GM23338 (cell line): ENCODE measurements around the gene DYSF. TPM values are rescaled to one million over a fixed set of nuclear protein-coding genes. Genes with fewer than 3 reads are reported as not detected.

Source experiments
- ATAC-seq: fragments of 200-7000 bp; cut with Tn5 transposase; 3 replicates; pipeline ENCODE4 v1.9.1; 2020
- DNase-seq: peaks from one replicate; pipeline ENCODE4 v3.0.0-alpha.2; 2015; ENCODE audit warnings: low spot score
- H2AFZ ChIP-seq: fragments of 200-600 bp; sonication (generic); 2 replicates; pipeline ENCODE4 v1.8.0; 2016; ENCODE audit warnings: antibody characterized with exemption, mild to moderate bottlenecking, moderate library complexity
- H3F3A ChIP-seq: fragments of 200-600 bp; sonication (generic); replicated peaks from 2 replicates; pipeline ENCODE4 v1.8.0; 2017; ENCODE audit warnings: antibody characterized with exemption, mixed run types, low read depth
- H3K27ac ChIP-seq: fragments of 200-600 bp; sonication (generic); 2 replicates; pipeline ENCODE4 v1.6.1; 2016; ENCODE audit warnings: low read depth
- H3K27me3 ChIP-seq: fragments of 200-600 bp; sonication (generic); 2 replicates; pipeline ENCODE4 v1.8.0; 2016; ENCODE audit warnings: mild to moderate bottlenecking, mixed run types, moderate library complexity; ENCODE audit not compliant: insufficient read depth
- H3K36me3 ChIP-seq: fragments of 200-600 bp; sonication (generic); 2 replicates; pipeline ENCODE4 v1.8.0; 2016; ENCODE audit warnings: mild to moderate bottlenecking; ENCODE audit not compliant: insufficient read depth
- H3K4me1 ChIP-seq: fragments of 200-600 bp; sonication (generic); 2 replicates; pipeline ENCODE4 v1.8.0; 2016; ENCODE audit warnings: mild to moderate bottlenecking, moderate library complexity; ENCODE audit not compliant: insufficient read depth
- H3K4me2 ChIP-seq: fragments of 200-600 bp; sonication (generic); 2 replicates; pipeline ENCODE4 v1.7.1; 2017; ENCODE audit warnings: mixed run types
- H3K4me3 ChIP-seq: fragments of 200-600 bp; sonication (generic); 2 replicates; pipeline ENCODE4 v1.6.1; 2016; ENCODE audit warnings: mixed run types
- H3K79me2 ChIP-seq: fragments of 200-600 bp; sonication (generic); replicated peaks from 2 replicates; pipeline ENCODE4 v1.8.0; 2017; ENCODE audit warnings: mild to moderate bottlenecking; ENCODE audit not compliant: insufficient read depth
- H3K9me2 ChIP-seq: fragments of 200-600 bp; sonication (generic); 2 replicates; pipeline ENCODE4 v1.8.0; 2017; ENCODE audit not compliant: insufficient read depth
- H4K20me1 ChIP-seq: fragments of 200-600 bp; sonication (generic); replicated peaks from 2 replicates; pipeline ENCODE4 v1.8.0; 2017; ENCODE audit warnings: mild to moderate bottlenecking; ENCODE audit not compliant: insufficient read depth
- H3K27ac Mint-ChIP-seq: 2 replicates; pipeline ENCODE4 v1.8.0; 2020; ENCODE audit warnings: inconsistent platforms, mild to moderate bottlenecking, moderate library complexity, mixed read lengths
- H3K27me3 Mint-ChIP-seq: 3 replicates; pipeline ENCODE4 v1.8.0; 2022; ENCODE audit warnings: low read depth, mild to moderate bottlenecking, moderate library complexity, mixed read lengths, inconsistent platforms; ENCODE audit not compliant: insufficient read depth, poor library complexity
- H3K36me3 Mint-ChIP-seq: 3 replicates; pipeline ENCODE4 v1.8.0; 2021; ENCODE audit warnings: low read depth, mild to moderate bottlenecking, inconsistent platforms, moderate library complexity, mixed read lengths
- H3K4me1 Mint-ChIP-seq: 3 replicates; pipeline ENCODE4 v1.8.0; 2020; ENCODE audit warnings: mild to moderate bottlenecking, inconsistent platforms, mixed read lengths
- H3K4me3 Mint-ChIP-seq: 3 replicates; pipeline ENCODE4 v1.8.0; 2021; ENCODE audit warnings: moderate library complexity, mild to moderate bottlenecking, inconsistent platforms, mixed read lengths
- H3K9me3 Mint-ChIP-seq: 3 replicates; pipeline ENCODE4 v1.8.0; 2020; ENCODE audit warnings: moderate library complexity, mild to moderate bottlenecking, inconsistent platforms, mixed read lengths
- EZH2 ChIP-seq: fragments of 200-600 bp; sonication (generic); IDR thresholded peaks from one replicate; pipeline ENCODE4 v1.8.0; 2017; ENCODE audit warnings: antibody characterized with exemption, mild to moderate bottlenecking, low read depth; ENCODE audit not compliant: unreplicated experiment
- EZH2phosphoT487 ChIP-seq: fragments of 200-600 bp; sonication (generic); IDR thresholded peaks from one replicate; pipeline ENCODE4 v1.8.1; 2018; ENCODE audit warnings: antibody characterized with exemption; ENCODE audit not compliant: unreplicated experiment
- JUNB ChIP-seq: IDR thresholded peaks from one replicate; pipeline ENCODE4 v1.6.1; 2016; ENCODE audit warnings: antibody characterized with exemption; ENCODE audit not compliant: unreplicated experiment
- NANOG ChIP-seq: IDR thresholded peaks from 2 replicates; pipeline ENCODE4 v1.6.1; 2016; ENCODE audit warnings: antibody characterized with exemption, borderline replicate concordance
- POLR2AphosphoS5 ChIP-seq: IDR thresholded peaks from 2 replicates; pipeline ENCODE4 v1.6.1; 2016; ENCODE audit warnings: antibody characterized with exemption, low read depth
- REST ChIP-seq: IDR thresholded peaks from one replicate; pipeline ENCODE4 v1.6.1; 2018; ENCODE audit warnings: antibody characterized with exemption; ENCODE audit not compliant: unreplicated experiment
- STAT1 ChIP-seq: IDR thresholded peaks from one replicate; pipeline ENCODE4 v1.6.1; 2016; ENCODE audit warnings: antibody characterized with exemption; ENCODE audit not compliant: unreplicated experiment
- ZNF114 ChIP-seq: fragments of 250-450 bp; sonication (Bioruptor Pico); IDR thresholded peaks from 2 replicates; pipeline ENCODE4 v1.5.0; 2020; ENCODE audit warnings: mild to moderate bottlenecking, moderate library complexity
- ZNF331 ChIP-seq: fragments of 250-450 bp; sonication (Bioruptor Pico); IDR thresholded peaks from 2 replicates; pipeline ENCODE4 v1.5.0; 2020; ENCODE audit warnings: low read depth, mild to moderate bottlenecking, moderate library complexity
- ZNF462 ChIP-seq: fragments of 250-450 bp; sonication (Bioruptor Pico); IDR thresholded peaks from 2 replicates; pipeline ENCODE4 v1.5.0; 2020; ENCODE audit warnings: mild to moderate bottlenecking, moderate library complexity
- polyA plus RNA-seq: library from polyadenylated mRNA; unstranded; fragments of >200 nt; fragmentation: Nextera tagmentation; extraction: Ambion mirVana; gene quantifications from 2 replicates; pipeline ENCODE4 v1.2.1, GENCODE V29; 2016
- total RNA-seq: library from RNA; depleted of rRNA; stranded (reverse); fragments of >200 nt; shearing (Covaris generic); gene quantifications from 2 replicates; pipeline ENCODE4 v1.2.3, GENCODE V29; 2014
- TF ChIP-seq, protein P1 (sequence below), 2 experiments: fragments of 200-600 bp in 1 of 2; sonication (generic) in 1 of 2; conservative IDR thresholded peaks; 2 replicates each; pipeline versions ENCODE4 v1.5.1 to v1.6.1; 2016 to 2017; ENCODE audit warnings: antibody characterized with exemption in 2 of 2, low read depth in 2 of 2, mild to moderate bottlenecking in 2 of 2, moderate library complexity in 1 of 2
- TF ChIP-seq, protein P2 (sequence below): IDR thresholded peaks from 2 replicates; pipeline ENCODE4 v1.6.1; 2016; ENCODE audit warnings: antibody characterized with exemption

DYSF gene
- total and polyA plus RNA-seq, 2 experiments from 2014 or later, result 7.3 to 21.3 TPM

GRCh38 chr2:71608034-71608433 is 154.7 kb downstream of the DYSF start (continued):
- TF ChIP-seq ZNF462 (CRISPR knock-in tag) (no peak), REST (no peak)

- no peak overlapping the region for H3K4me3 ChIP-seq
- 0 out of 2 replicates have a peak, but pooled peaks cover 6% of the 10 kb centered on the region for H3K4me1 ChIP-seq
- 0 out of 2 replicates have a peak, but pooled peaks cover 5% of the 10 kb centered on the region for H3K9me2 ChIP-seq
- no peaks in the 10 kb centered on the region for H4K20me1 ChIP-seq
- no peak overlapping the region for H3K27ac ChIP-seq
- no peaks in the 10 kb centered on the region for H3K27me3 ChIP-seq
- no peak overlapping the region for H2AFZ ChIP-seq
- ATAC-seq (no peak), DNase-seq (no peak)
- H3K79me2 ChIP-seq, result no peaks in the 10 kb centered on the region
- Mint-ChIP-seq H3K4me1 (peaks cover 18% of the 10 kb centered on the region), H3K27me3 (peaks cover 14% of the 10 kb centered on the region), H3K9me3 (no peaks in the 10 kb centered on the region), H3K4me3 (no peak overlapping the region), H3K27ac (no peak overlapping the region), H3K36me3 (peaks cover 2% of the 10 kb centered on the region; the same call in 2 of the 3 replicates)
- H3F3A ChIP-seq, result no peaks in the 10 kb centered on the region
- H3K4me2 ChIP-seq, result no peak overlapping the region
- no peaks in the 10 kb centered on the region for H3K36me3 ChIP-seq
- no peak for TF ChIP-seq ZNF114 (CRISPR knock-in tag)
- TF ChIP-seq, protein P1, sequence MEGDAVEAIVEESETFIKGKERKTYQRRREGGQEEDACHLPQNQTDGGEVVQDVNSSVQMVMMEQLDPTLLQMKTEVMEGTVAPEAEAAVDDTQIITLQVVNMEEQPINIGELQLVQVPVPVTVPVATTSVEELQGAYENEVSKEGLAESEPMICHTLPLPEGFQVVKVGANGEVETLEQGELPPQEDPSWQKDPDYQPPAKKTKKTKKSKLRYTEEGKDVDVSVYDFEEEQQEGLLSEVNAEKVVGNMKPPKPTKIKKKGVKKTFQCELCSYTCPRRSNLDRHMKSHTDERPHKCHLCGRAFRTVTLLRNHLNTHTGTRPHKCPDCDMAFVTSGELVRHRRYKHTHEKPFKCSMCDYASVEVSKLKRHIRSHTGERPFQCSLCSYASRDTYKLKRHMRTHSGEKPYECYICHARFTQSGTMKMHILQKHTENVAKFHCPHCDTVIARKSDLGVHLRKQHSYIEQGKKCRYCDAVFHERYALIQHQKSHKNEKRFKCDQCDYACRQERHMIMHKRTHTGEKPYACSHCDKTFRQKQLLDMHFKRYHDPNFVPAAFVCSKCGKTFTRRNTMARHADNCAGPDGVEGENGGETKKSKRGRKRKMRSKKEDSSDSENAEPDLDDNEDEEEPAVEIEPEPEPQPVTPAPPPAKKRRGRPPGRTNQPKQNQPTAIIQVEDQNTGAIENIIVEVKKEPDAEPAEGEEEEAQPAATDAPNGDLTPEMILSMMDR (conservative IDR thresholded peaks at IDR 0.05; ENCODE audit: low read depth in 2 of 2), result no peak
- TF ChIP-seq, protein P2, sequence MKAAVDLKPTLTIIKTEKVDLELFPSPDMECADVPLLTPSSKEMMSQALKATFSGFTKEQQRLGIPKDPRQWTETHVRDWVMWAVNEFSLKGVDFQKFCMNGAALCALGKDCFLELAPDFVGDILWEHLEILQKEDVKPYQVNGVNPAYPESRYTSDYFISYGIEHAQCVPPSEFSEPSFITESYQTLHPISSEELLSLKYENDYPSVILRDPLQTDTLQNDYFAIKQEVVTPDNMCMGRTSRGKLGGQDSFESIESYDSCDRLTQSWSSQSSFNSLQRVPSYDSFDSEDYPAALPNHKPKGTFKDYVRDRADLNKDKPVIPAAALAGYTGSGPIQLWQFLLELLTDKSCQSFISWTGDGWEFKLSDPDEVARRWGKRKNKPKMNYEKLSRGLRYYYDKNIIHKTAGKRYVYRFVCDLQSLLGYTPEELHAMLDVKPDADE, result no peak
- no peak for TF ChIP-seq EZH2phosphoT487
- no peak for TF ChIP-seq NANOG
- TF ChIP-seq ZNF331 (CRISPR knock-in tag), result no peak
- TF ChIP-seq POLR2AphosphoS5, result no peak
- no peak for TF ChIP-seq JUNB
- TF ChIP-seq EZH2, result no peak
- TF ChIP-seq STAT1, result no peak
Observed at GRCh38 chr2:71608441-71608840, 155.1 kb downstream of the DYSF start.
